HEK293T (cell line): ENCODE measurements around the gene SKAP1.

Experiments
- CTCF ChIA-PET: fragments of 350-600 bp; formaldehyde crosslinking; extraction: SDS; loops from one replicate; lab custom pipeline; 2021; ENCODE audit warnings: antibody characterized with exemption, inconsistent platforms; lab: Yijun Ruan, JAX
- POLR2A ChIA-PET: fragments of 350-600 bp; formaldehyde crosslinking; extraction: SDS; loops from one replicate; lab custom pipeline; 2020; ENCODE audit warnings: antibody characterized with exemption, inconsistent platforms; lab: Yijun Ruan, JAX
- DNase-seq: peaks from one replicate; pipeline ENCODE4 v3.0.0; 2012; ENCODE audit warnings: mixed read lengths; ENCODE audit errors: extremely low spot score
- ARNT ChIP-seq: fragments of 450-650 bp; IDR thresholded peaks from 2 replicates; pipeline ENCODE4 v1.6.1; 2017; ENCODE audit warnings: mild to moderate bottlenecking
- BHLHE40 ChIP-seq: fragments of 450-650 bp; IDR thresholded peaks from 2 replicates; pipeline ENCODE4 v1.6.1; 2016; ENCODE audit warnings: mild to moderate bottlenecking, moderate library complexity, borderline replicate concordance
- CTBP1 ChIP-seq: fragments of 450-650 bp; IDR thresholded peaks from 2 replicates; pipeline ENCODE4 v1.6.1; 2016; ENCODE audit warnings: borderline replicate concordance
- ELF4 ChIP-seq: fragments of 450-650 bp; IDR thresholded peaks from 2 replicates; pipeline ENCODE4 v1.6.1; 2017; ENCODE audit warnings: antibody characterized with exemption
- FOXA1 ChIP-seq: fragments of 450-650 bp; IDR thresholded peaks from 2 replicates; pipeline ENCODE4 v1.6.1; 2016; ENCODE audit warnings: mild to moderate bottlenecking
- FOXK2 ChIP-seq: fragments of 450-650 bp; IDR thresholded peaks from 2 replicates; pipeline ENCODE4 v1.6.1; 2016; ENCODE audit warnings: mild to moderate bottlenecking
- FOXM1 ChIP-seq: fragments of 450-650 bp; IDR thresholded peaks from 2 replicates; pipeline ENCODE4 v1.6.1; 2017; ENCODE audit warnings: mild to moderate bottlenecking, borderline replicate concordance
- HDGF ChIP-seq: fragments of 450-650 bp; IDR thresholded peaks from 2 replicates; pipeline ENCODE4 v1.6.1; 2017; ENCODE audit warnings: antibody characterized with exemption, borderline replicate concordance
- L3MBTL2 ChIP-seq: fragments of 450-650 bp; conservative IDR thresholded peaks from 2 replicates; pipeline ENCODE4 v1.6.1; 2016; ENCODE audit warnings: mild to moderate bottlenecking
- LEF1 ChIP-seq: fragments of 450-650 bp; IDR thresholded peaks from 2 replicates; pipeline ENCODE4 v1.6.1; 2017; ENCODE audit warnings: mild to moderate bottlenecking, borderline replicate concordance
- NFRKB ChIP-seq: fragments of 450-650 bp; IDR thresholded peaks from 2 replicates; pipeline ENCODE4 v1.6.1; 2016; ENCODE audit warnings: mild to moderate bottlenecking, moderate library complexity
- SP1 ChIP-seq: fragments of 450-650 bp; IDR thresholded peaks from 2 replicates; pipeline ENCODE4 v1.6.1; 2017
- SUZ12 ChIP-seq: fragments of 450-650 bp; IDR thresholded peaks from 2 replicates; pipeline ENCODE4 v1.6.1; 2016; ENCODE audit warnings: mild to moderate bottlenecking
- TARDBP ChIP-seq: fragments of 450-650 bp; IDR thresholded peaks from 2 replicates; pipeline ENCODE4 v1.6.1; 2016
- ZNF384 ChIP-seq: fragments of 450-650 bp; IDR thresholded peaks from 2 replicates; pipeline ENCODE4 v1.6.1; 2016
- TF ChIP-seq, protein P1 (sequence below): fragments of 450-650 bp; IDR thresholded peaks from 2 replicates; pipeline ENCODE4 v1.6.1; 2016

The SKAP1 gene

GRCh38 chr17:48326310-48326709 is 103.7 kb downstream of the SKAP1 start:
- DNase-seq: no peak
- TF ChIP-seq FOXA1: no peak
- no peak for TF ChIP-seq FOXK2
- no peak for TF ChIP-seq LEF1
- no peak for TF ChIP-seq NFRKB
- no peak for TF ChIP-seq HDGF
- no peak for TF ChIP-seq FOXM1
- no peak for TF ChIP-seq ZNF384
- TF ChIP-seq, protein P1, sequence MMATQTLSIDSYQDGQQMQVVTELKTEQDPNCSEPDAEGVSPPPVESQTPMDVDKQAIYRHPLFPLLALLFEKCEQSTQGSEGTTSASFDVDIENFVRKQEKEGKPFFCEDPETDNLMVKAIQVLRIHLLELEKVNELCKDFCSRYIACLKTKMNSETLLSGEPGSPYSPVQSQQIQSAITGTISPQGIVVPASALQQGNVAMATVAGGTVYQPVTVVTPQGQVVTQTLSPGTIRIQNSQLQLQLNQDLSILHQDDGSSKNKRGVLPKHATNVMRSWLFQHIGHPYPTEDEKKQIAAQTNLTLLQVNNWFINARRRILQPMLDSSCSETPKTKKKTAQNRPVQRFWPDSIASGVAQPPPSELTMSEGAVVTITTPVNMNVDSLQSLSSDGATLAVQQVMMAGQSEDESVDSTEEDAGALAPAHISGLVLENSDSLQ: no peak
- no peak for TF ChIP-seq L3MBTL2
- TF ChIP-seq SP1: no peak
- TF ChIP-seq BHLHE40: no peak
- TF ChIP-seq TARDBP: no peak
- TF ChIP-seq CTBP1: no peak
- no peak for TF ChIP-seq ARNT
- TF ChIP-seq SUZ12: no peak
- no peak for TF ChIP-seq ELF4
- ChIA-PET POLR2A (no interaction called here), CTCF (interaction anchor here (1.1 to 2.0 kb wide), 5 partner anchors 9 to 141 kb away, joined by 3 to 4 read pairs (median 3); no protein-coding TSS in a partner anchor)

- TF ChIP-seq LEF1 (no peak), CTBP1 (no peak), SP1 (no peak), BHLHE40 (no peak)
- CTCF ChIA-PET: interaction anchor here (0.7 kb wide), 1 partner anchor 170 kb away, joined by 3 read pairs; no protein-coding TSS in a partner anchor
- DNase-seq: no peak
- POLR2A ChIA-PET: interaction anchor here (0.6 kb wide), 1 partner anchor 120 kb away, joined by 3 read pairs; no protein-coding TSS in a partner anchor
These were observed 108.0 kb downstream of the SKAP1 start for GRCh38 chr17:48322060-48322459.

DNA sequence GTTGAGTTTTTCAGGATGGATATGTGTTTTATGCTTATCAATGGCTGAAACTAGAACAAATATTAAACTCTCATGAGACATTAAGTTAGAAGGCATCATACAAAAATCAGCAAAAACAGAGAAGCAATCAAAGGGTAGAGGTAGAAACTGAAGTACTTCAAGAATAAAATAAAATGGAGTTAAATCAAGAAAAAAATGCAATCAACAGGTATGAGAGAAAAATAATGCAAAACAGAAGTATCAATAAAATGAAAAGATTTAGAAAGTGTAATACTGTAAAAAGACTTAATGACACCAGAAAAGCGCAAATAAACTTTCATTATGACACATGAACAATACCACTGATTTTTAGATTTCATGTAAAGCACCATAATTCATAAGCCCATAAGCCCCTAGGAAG is 112.3 kb downstream of the SKAP1 start:
- DNase-seq: no peak
- CTCF ChIA-PET: interaction anchor here (0.9 to 1.1 kb wide), 2 partner anchors 19 to 300 kb away, joined by 3 to 4 read pairs; no protein-coding TSS in a partner anchor
- TF ChIP-seq ZNF384 (no peak), ARNT (no peak), BHLHE40 (no peak), L3MBTL2 (no peak), FOXM1 (no peak), FOXK2 (no peak), TARDBP (no peak)
- POLR2A ChIA-PET: no interaction called here

DNA sequence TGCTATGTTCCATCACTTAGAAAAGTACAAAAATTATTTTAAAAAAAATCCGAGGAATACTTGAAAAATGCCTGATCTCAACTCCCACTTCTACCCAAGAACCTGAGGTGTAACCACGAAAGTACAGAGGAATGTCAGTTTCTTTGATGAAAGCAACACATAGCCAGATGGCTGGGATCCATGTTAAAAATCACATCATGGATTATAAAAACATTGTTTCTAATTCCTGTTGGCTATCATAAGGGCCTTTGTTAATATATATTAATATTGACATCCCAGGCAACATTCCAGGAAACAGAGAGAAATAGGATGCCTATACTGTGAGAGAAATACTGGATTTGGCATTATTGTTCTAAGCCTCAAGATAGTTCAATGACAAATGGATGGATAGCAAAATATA is 115.3 kb downstream of the SKAP1 start:
- CTCF ChIA-PET: no interaction called here
- no peak for TF ChIP-seq SP1
- no peak for TF ChIP-seq ZNF384
- no peak for TF ChIP-seq TARDBP
- TF ChIP-seq FOXK2: no peak
- TF ChIP-seq LEF1: no peak
- no peak for TF ChIP-seq NFRKB
- TF ChIP-seq CTBP1: no peak
- no peak for TF ChIP-seq ELF4
- TF ChIP-seq FOXA1: no peak
- TF ChIP-seq BHLHE40: no peak
- TF ChIP-seq FOXM1: no peak
- TF ChIP-seq HDGF: no peak
- TF ChIP-seq L3MBTL2: no peak
- no peak for TF ChIP-seq SUZ12
- TF ChIP-seq ARNT: no peak
- POLR2A ChIA-PET: no interaction called here
- DNase-seq: no peak

GRCh38 chr17:48313096-48313755 is 116.8 kb downstream of the SKAP1 start:
- no peak for TF ChIP-seq TARDBP
- POLR2A ChIA-PET: no interaction called here
- CTCF ChIA-PET: interaction anchor here (0.6 kb wide), 1 partner anchor 10 kb away, joined by 3 read pairs; no protein-coding TSS in a partner anchor
- DNase-seq: no peak

DNA sequence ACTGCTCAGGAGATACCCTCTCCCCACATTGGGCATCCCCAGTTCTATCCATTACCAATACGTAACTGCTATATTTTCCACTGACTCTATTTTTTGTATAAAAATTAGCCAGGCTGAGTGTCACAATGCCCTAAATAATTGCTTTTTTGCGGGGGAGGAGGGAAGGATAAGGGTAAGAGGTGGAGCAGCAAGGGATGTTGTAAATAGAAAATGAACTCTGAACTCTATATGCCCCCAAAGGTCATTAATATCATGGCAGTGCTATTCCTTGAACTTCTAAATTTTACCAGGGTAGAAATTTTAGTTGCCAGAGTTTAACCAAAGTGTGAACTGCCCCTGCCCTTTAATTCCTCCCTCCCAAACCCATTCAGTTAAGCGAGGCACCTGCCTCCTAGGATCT is 118.7 kb downstream of the SKAP1 start:
- CTCF ChIA-PET: interaction anchor here (0.6 to 1.2 kb wide), 2 partner anchors 41 to 94 kb away, joined by 3 read pairs; no protein-coding TSS in a partner anchor
- no peak for TF ChIP-seq TARDBP
- TF ChIP-seq, protein P1: no peak
- no peak for TF ChIP-seq ARNT
- no peak for TF ChIP-seq ELF4
- no peak for TF ChIP-seq ZNF384
- no peak for TF ChIP-seq SUZ12
- TF ChIP-seq HDGF: no peak
- no peak for TF ChIP-seq FOXM1
- no peak for TF ChIP-seq L3MBTL2
- TF ChIP-seq LEF1: no peak
- no peak for TF ChIP-seq FOXK2
- no peak for TF ChIP-seq SP1
- no peak for TF ChIP-seq BHLHE40
- no peak for TF ChIP-seq CTBP1
- TF ChIP-seq FOXA1: no peak
- TF ChIP-seq NFRKB: no peak

DNA sequence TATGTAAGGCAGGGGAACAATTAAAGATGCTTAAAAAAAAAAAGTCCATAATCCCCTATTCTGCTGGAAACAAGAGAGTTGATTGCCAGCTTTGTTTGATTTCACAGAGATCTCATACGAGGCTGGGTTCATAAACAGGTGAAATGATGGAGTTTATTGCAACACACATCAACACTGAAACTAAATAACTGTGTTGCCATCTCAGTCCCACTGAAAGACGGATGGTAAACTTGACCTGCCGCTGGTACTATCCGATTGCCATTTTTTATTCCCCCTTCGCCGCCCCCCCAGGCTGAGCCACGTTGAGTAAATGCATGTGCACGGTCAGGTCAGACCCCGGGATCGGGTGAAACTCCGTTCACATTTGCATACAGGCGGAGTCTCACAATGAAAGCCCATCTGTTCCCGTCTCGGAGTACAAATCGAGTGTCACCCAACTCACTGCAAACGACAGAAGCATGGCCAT is 119.2 kb downstream of the SKAP1 start:
- TF ChIP-seq LEF1 (no peak), L3MBTL2 (no peak; the same call in 1 of the 2 replicates), FOXA1 (no peak), TARDBP (no peak), FOXM1 (no peak), HDGF (no peak), SP1 (no peak), NFRKB (no peak), FOXK2 (no peak), SUZ12 (no peak), ZNF384 (no peak), ARNT (no peak), ELF4 (no peak), BHLHE40 (no peak), CTBP1 (no peak)
- TF ChIP-seq, protein P1: no peak
- ChIA-PET POLR2A (no interaction called here), CTCF (interaction anchor here (0.6 to 1.2 kb wide), 2 partner anchors 41 to 93 kb away, joined by 3 read pairs; no protein-coding TSS in a partner anchor)
- DNase-seq: peak; percentile 52

More for the DNA sequence above, 118.7 kb downstream of the SKAP1 start:
- POLR2A ChIA-PET: no interaction called here
- no peak for DNase-seq
